ENCODE data around the gene C17orf113.

Gene C17orf113

DNA sequence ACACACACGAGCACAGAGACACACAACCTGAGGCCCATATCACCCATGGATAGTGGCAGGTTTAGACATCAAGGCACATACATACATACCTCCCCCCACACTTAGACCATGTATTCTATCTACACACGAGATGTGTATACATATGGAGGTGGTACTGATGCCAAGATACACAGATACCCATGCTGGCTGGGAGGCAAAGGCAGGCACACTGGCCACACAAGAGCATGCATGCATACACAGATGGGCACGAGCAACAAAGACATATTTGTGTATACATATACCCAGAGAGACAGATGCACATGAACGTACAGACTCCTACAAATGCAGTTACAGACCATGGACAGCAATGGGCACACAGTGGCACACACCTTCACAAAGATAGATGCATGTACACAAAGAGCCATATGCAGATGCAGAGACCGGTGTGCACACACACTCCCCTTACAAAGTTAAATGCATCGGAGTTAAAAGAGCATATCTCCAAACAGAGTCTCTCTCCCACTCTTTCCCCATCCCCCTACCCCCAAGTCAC is 2.0 kb upstream of the C17orf113 start:
- H3K27me3 ChIP-seq (ENCODE audit: control insufficient read depth, insufficient read depth, low read length): peaks cover 10% of the 10 kb centered on the region
- H3K9ac ChIP-seq (ENCODE audit: low read depth, low read length): no peak overlapping the region
- no peaks in the 10 kb centered on the region for H3K9me3 ChIP-seq (ENCODE audit: control insufficient read depth, insufficient read depth, low read length)
- no peak overlapping the region for H3K4me3 ChIP-seq (ENCODE audit: low read depth, low read length)
- peaks cover 4% of the 10 kb centered on the region for H3K4me1 ChIP-seq (ENCODE audit: control insufficient read depth, insufficient read depth, low read length)
- no peaks in the 10 kb centered on the region for H3K36me3 ChIP-seq (ENCODE audit: control insufficient read depth, insufficient read depth, low read length)

DNA sequence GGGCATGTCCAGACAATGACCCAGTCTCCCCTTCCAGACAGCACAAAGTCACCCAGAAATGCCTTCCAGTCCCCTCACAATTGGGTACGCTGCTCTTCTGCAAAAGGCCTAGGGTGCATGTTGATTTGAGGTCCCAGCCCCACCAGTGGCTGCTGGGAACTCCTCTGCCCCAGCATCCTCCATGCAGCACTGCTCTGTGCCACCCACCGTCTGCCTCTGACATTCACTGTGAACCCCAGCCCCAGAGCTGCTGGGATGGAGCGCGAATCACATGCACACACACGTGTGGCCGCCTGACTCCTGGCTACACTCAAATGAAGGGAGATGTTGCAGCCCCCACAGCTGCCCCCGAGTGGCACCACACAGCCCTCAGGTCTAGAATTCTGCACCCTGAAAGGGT is 1.2 kb upstream of the C17orf113 start:
- Histone ChIP-seq H3K36me3 (ENCODE audit: control insufficient read depth, insufficient read depth, low read length) (no peaks in the 10 kb centered on the region), H3K27me3 (ENCODE audit: control insufficient read depth, insufficient read depth, low read length) (peaks cover 10% of the 10 kb centered on the region), H3K4me1 (ENCODE audit: control insufficient read depth, insufficient read depth, low read length) (peaks cover 2% of the 10 kb centered on the region), H3K4me3 (ENCODE audit: low read depth, low read length) (peak overlapping the region; percentile 72), H3K9ac (ENCODE audit: low read depth, low read length) (no peak overlapping the region), H3K9me3 (ENCODE audit: control insufficient read depth, insufficient read depth, low read length) (no peaks in the 10 kb centered on the region)

DNA sequence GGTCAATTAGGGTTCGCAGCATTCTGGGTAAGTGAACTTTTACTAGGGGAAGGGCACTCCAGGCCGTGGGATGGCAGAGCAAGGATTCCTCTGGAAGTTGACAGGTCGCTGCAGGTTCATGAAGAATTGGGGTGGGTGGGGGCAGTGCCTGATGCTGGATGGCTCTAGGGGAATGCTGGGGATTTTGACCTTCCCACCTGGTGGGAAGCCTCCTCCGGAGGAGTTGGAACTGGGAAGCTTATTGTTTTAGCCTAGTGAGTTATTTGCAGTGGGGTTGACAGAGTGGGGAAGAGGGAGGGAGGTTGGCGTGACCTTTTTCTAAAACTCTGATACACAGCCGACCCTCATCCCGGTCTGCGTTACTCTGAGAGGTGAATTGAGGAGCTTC is 606 bp upstream of the C17orf113 start:
- H3K27me3 ChIP-seq (ENCODE audit: control insufficient read depth, insufficient read depth, low read length): peaks cover 10% of the 10 kb centered on the region
- no peaks in the 10 kb centered on the region for H3K36me3 ChIP-seq (ENCODE audit: control insufficient read depth, insufficient read depth, low read length)
- H3K4me1 ChIP-seq (ENCODE audit: control insufficient read depth, insufficient read depth, low read length): peaks cover 2% of the 10 kb centered on the region
- no peaks in the 10 kb centered on the region for H3K9me3 ChIP-seq (ENCODE audit: control insufficient read depth, insufficient read depth, low read length)
- H3K4me3 ChIP-seq (ENCODE audit: low read depth, low read length): peak overlapping the region; percentile 72
- H3K9ac ChIP-seq (ENCODE audit: low read depth, low read length): no peak overlapping the region

DNA sequence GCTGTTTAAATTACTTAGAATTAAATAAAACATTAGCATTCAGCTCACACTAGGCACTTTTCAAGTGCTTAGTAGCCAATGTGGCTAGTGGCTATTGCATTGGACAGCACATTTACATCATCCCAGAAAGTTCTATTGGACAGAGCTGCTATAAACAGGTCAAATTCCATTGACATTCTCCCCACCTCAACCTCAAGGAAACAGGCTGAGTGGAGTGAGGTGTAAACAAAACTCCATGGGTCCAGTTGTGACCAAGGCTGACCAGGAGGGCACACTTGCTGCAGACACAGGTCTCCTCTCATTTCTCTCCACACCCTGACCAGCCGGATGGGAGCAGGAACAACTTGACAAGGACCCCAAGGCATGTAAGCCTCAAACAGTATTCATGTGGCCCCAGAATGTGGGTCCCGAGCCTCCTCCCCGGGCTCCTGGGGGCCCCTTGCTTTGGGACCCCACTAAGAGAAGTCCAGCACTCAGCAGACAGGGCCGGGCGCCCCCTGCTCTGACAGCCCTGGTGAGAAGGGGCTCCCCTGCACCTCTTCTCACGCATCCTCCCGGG is 488 bp downstream of the C17orf113 start:
- peaks cover 2% of the 10 kb centered on the region for H3K4me1 ChIP-seq (ENCODE audit: control insufficient read depth, insufficient read depth, low read length)
- peak overlapping the region; percentile 47 for H3K9ac ChIP-seq (ENCODE audit: low read depth, low read length)
- no peaks in the 10 kb centered on the region for H3K36me3 ChIP-seq (ENCODE audit: control insufficient read depth, insufficient read depth, low read length)
- H3K9me3 ChIP-seq (ENCODE audit: control insufficient read depth, insufficient read depth, low read length): no peaks in the 10 kb centered on the region
- H3K27me3 ChIP-seq (ENCODE audit: control insufficient read depth, insufficient read depth, low read length): peaks cover 10% of the 10 kb centered on the region
- H3K4me3 ChIP-seq (ENCODE audit: low read depth, low read length): peak overlapping the region; percentile 61

DNA sequence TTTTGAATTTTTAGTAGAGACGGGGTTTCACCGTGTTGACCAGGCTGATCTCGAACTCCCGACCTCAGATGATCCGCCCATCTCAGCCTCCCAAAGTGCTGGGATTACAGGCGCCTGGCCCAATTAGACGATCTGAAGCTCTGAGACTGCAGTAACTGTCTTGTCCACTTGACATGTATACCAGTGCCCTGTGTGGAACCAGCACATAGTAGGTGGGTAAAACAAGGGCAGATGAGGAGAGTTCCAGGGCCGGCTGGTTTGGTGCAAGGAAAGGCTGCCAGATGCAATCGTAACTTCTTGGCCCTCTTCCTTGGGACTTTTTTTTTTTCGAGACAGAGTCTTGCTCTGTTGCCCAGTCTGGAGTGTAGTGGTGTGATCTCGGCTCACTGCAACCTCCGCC is 3.1 kb downstream of the C17orf113 start:
- H3K4me3 ChIP-seq (ENCODE audit: low read depth, low read length): no peak overlapping the region
- H3K27me3 ChIP-seq (ENCODE audit: control insufficient read depth, insufficient read depth, low read length): peaks cover 3% of the 10 kb centered on the region
- H3K36me3 ChIP-seq (ENCODE audit: control insufficient read depth, insufficient read depth, low read length): no peaks in the 10 kb centered on the region
- no peaks in the 10 kb centered on the region for H3K9me3 ChIP-seq (ENCODE audit: control insufficient read depth, insufficient read depth, low read length)
- no peak overlapping the region for H3K9ac ChIP-seq (ENCODE audit: low read depth, low read length)
- H3K4me1 ChIP-seq (ENCODE audit: control insufficient read depth, insufficient read depth, low read length): peaks cover 2% of the 10 kb centered on the region

DNA sequence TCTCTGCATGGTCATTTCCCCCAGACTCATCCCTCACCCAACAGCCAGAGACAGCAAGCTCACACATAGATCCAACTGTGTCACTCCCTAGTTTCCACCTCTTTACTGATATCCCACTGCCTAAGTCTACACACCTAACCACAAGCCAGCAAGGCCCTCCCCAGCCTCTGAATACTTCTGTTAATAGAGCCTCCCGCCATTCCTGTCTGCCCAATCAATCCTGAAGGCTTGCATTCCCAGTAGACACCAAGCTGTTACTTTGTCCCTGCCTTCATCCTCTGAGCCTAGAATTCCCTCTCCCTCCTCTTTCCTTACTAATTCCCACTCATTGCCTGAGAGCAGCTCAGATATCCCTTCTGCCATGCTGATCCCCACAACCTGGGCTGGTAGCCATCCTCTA is 4.7 kb downstream of the C17orf113 start:
- no peaks in the 10 kb centered on the region for H3K9me3 ChIP-seq (ENCODE audit: control insufficient read depth, insufficient read depth, low read length)
- H3K27me3 ChIP-seq (ENCODE audit: control insufficient read depth, insufficient read depth, low read length): peaks cover 3% of the 10 kb centered on the region
- no peaks in the 10 kb centered on the region for H3K4me1 ChIP-seq (ENCODE audit: control insufficient read depth, insufficient read depth, low read length)
- no peak overlapping the region for H3K4me3 ChIP-seq (ENCODE audit: low read depth, low read length)
- no peak overlapping the region for H3K9ac ChIP-seq (ENCODE audit: low read depth, low read length)
- no peaks in the 10 kb centered on the region for H3K36me3 ChIP-seq (ENCODE audit: control insufficient read depth, insufficient read depth, low read length)

DNA sequence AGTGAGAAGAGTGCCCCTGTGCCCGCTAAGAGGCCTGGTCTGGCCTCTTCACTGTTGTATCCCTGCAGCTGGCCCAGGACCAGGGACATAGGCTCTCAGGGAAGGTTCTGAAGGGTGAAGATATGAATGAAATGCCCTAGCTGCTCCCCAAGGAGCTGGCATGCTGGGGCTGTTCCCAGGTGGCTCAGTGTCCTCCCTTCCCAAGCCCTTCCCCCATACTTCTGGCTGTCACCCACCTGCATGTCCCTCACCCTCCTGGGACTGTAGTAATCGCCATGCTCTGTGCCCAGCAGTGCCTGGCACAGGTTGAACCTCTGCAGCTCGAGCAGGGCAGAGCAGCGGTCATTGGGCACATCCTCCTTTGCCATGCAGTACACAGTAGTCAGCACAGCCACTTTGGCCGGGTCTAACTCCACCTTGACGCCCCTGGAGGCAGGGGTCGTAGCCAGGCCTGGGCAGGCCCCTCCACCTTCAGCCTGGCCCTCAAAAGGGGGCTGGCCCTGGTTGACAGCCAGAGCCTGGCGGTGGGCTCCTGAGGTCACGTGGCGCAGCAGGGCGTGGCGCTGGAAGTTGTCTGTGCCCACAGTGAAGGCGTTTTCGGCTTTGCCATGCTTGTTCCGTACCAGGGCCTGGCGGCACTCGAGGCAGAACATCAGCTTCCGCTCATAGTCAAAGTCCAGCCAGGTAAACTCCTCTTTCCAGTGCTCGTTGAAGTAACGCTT is 7.6 kb downstream of the C17orf113 start:
- Histone ChIP-seq H3K9ac (ENCODE audit: low read depth, low read length) (no peak overlapping the region), H3K9me3 (ENCODE audit: control insufficient read depth, insufficient read depth, low read length) (no peaks in the 10 kb centered on the region), H3K36me3 (ENCODE audit: control insufficient read depth, insufficient read depth, low read length) (no peaks in the 10 kb centered on the region), H3K4me1 (ENCODE audit: control insufficient read depth, insufficient read depth, low read length) (no peaks in the 10 kb centered on the region), H3K27me3 (ENCODE audit: control insufficient read depth, insufficient read depth, low read length) (no peaks in the 10 kb centered on the region), H3K4me3 (ENCODE audit: low read depth, low read length) (no peak overlapping the region)

DNA sequence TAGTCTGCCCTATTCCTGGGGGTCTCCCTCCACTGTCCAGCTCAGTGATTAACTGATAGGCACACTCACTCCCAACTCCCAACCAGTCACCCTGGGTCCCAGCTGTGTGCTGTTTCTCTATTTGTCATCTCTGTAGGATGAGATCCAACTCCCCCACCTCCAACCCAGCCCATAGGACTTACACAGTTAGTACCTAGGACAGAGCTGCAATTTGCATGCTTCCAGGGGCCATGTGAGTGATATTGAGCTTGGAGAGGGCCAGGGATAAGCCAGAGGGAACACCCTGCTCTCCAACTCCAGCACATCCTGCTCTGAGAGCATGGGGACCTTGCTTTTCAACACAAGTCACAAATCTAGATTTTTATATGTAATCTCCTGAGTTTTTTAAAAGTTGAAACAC is 8.8 kb downstream of the C17orf113 start:
- no peaks in the 10 kb centered on the region for H3K36me3 ChIP-seq (ENCODE audit: control insufficient read depth, insufficient read depth, low read length)
- no peak overlapping the region for H3K4me3 ChIP-seq (ENCODE audit: low read depth, low read length)
- no peaks in the 10 kb centered on the region for H3K4me1 ChIP-seq (ENCODE audit: control insufficient read depth, insufficient read depth, low read length)
- H3K9ac ChIP-seq (ENCODE audit: low read depth, low read length): no peak overlapping the region
- H3K9me3 ChIP-seq (ENCODE audit: control insufficient read depth, insufficient read depth, low read length): no peaks in the 10 kb centered on the region
- H3K27me3 ChIP-seq (ENCODE audit: control insufficient read depth, insufficient read depth, low read length): no peaks in the 10 kb centered on the region

DNA sequence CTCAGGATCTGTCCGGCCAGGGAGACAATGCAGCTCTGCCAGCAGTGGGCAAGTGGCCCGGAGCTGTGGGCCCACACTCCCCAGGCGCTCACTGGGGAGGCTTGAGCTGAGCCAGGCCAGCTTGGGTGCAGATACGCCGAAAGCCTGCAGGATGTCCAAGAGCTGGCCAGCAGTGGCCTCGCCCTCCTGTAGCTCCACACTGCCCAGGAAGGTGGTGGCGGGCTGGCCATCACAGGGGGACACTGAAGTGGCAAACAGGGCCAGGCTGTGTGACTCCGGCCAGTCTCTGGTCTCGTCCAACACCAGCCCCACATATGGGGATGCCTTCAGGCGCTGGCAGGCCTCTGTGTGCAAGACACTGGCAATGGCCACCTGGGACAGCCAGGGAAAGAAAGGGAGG is 9.6 kb downstream of the C17orf113 start:
- Histone ChIP-seq H3K27me3 (ENCODE audit: control insufficient read depth, insufficient read depth, low read length) (no peaks in the 10 kb centered on the region), H3K9ac (ENCODE audit: low read depth, low read length) (no peak overlapping the region)

DNA sequence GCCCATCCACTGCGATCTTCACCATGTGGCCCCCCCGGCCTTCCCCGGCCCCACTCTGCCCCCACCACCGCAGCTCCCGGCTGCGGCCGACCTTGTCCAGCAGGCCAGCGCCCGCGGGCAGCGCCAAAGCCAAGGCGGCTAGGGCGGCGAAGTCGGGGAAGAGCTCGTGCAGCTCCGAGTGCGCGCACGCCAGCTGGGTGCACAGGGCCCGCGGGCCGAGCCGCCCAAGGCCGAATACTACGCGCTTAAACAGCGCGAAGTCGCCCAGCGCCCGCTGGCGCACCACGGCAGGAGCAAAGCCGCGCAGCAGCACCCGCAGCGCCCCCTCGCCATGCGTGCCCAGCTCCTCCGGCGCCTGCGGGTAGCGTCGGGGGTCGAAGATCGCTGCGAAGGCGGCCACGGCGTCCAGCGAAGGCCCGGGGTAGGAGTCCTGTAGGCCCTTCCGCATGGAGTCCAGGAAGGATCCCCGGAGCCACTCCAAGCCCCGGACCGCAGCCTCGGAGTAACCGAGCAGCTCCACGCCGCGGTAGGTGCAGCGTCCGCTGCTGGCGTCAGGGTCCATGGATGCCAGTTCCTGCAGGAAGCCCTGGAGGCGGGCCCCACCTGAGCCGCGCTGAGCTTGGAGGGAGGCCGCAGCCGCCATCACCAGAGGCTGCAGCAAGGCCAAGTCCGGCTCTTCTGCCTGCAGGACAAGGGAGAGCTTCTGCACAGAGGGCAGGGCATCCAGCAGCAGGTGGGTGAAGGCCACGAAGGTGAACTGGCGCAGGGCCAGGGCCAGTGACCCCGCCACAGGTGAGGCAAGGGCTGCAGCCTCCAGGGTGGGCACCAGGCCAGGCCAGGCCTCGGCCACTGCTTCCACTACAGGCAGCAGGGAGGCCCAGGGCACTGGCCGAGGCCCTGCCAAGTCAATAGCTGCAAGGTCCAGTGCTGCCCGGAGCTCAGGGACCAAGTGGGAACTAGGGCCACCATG is 10.3 kb downstream of the C17orf113 start:
- Histone ChIP-seq H3K27me3 (ENCODE audit: control insufficient read depth, insufficient read depth, low read length) (no peaks in the 10 kb centered on the region), H3K4me1 (ENCODE audit: control insufficient read depth, insufficient read depth, low read length) (no peaks in the 10 kb centered on the region), H3K36me3 (ENCODE audit: control insufficient read depth, insufficient read depth, low read length) (no peaks in the 10 kb centered on the region), H3K4me3 (ENCODE audit: low read depth, low read length) (no peak overlapping the region), H3K9me3 (ENCODE audit: control insufficient read depth, insufficient read depth, low read length) (no peaks in the 10 kb centered on the region), H3K9ac (ENCODE audit: low read depth, low read length) (no peak overlapping the region)

More for the DNA sequence above, 9.6 kb downstream of the C17orf113 start:
- no peaks in the 10 kb centered on the region for H3K9me3 ChIP-seq (ENCODE audit: control insufficient read depth, insufficient read depth, low read length)
- no peak overlapping the region for H3K4me3 ChIP-seq (ENCODE audit: low read depth, low read length)
- no peaks in the 10 kb centered on the region for H3K4me1 ChIP-seq (ENCODE audit: control insufficient read depth, insufficient read depth, low read length)
- H3K36me3 ChIP-seq (ENCODE audit: control insufficient read depth, insufficient read depth, low read length): no peaks in the 10 kb centered on the region

DNA sequence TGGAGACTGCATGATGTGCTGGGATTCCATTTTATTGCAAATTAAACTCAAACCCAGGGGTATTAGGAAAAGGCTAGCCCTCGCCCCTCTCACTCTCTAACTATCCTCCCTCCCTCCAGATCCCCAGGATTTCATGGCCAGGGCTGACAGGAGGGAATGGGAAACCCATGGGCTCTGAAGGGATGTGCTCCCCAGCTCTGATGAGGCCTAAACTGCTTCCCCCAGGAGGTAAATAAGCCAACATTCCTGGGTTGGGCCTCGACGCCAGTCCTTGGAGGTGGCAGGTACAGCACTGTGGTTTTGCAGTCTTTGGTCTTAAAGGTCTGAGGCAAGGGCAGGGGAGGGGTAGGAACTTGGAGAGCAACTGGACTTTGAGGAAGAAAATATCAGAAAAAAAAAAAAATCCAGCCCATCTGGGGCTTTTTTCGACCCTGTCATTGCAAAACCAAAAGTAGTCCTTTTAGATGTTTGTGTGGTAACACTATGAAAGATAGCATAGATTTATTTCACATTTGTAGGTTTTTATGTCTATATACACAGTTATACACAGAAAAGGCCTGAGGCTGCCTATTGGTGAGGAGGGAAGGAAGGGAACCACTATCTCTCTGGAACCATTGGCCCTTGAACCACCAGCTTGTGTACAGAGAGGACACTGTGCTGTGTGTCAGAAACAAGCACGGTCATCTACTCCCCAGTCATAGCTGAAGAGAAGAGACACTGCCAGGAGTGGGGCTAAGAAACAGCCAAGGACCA is 12.0 kb downstream of the C17orf113 start:
- H3K27me3 ChIP-seq (ENCODE audit: control insufficient read depth, insufficient read depth, low read length): no peaks in the 10 kb centered on the region
- no peak overlapping the region for H3K4me3 ChIP-seq (ENCODE audit: low read depth, low read length)
- peak overlapping the region; percentile 47 for H3K9ac ChIP-seq (ENCODE audit: low read depth, low read length)
- no peaks in the 10 kb centered on the region for H3K4me1 ChIP-seq (ENCODE audit: control insufficient read depth, insufficient read depth, low read length)
- H3K9me3 ChIP-seq (ENCODE audit: control insufficient read depth, insufficient read depth, low read length): no peaks in the 10 kb centered on the region
- H3K36me3 ChIP-seq (ENCODE audit: control insufficient read depth, insufficient read depth, low read length): no peaks in the 10 kb centered on the region

Measured in iPS-15b (cell line).